ENCODE measurements around the gene HSPA1B. TPM values are rescaled to one million over a fixed set of nuclear protein-coding genes. Genes with fewer than 3 reads are reported as not detected.
"Not testable (repeated sequence)": the region's sequence is repeated elsewhere in the genome, so short reads cannot be mapped to it uniquely, and the experiment has no call there.

Gene HSPA1B
- total RNA-seq, 3 donors from 2014 or later = 172 to 254 (median 200) TPM

DNA sequence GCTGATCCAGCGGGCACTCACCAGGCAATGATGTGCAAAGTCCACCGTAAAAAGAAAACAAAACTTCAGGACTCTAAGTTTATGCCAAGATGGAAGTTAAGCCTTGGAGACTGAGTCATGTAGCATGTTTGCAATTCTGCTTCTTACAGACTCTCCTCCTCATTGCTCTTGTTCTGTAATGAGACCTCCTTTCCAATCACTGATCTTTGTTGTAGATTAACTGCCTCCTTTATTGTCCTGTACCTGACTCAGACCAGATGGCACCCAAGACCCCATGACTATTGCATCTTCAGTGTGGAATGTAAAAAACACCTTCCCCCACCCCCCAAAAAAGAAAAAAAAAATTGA, 23.9 kb downstream of the HSPA1B start:
- no peak overlapping the region for H3K4me3 ChIP-seq
- ATAC-seq (peak; percentile 19), DNase-seq (no peak)
- no peak for TF ChIP-seq CTCF (IDR thresholded peaks at IDR 0.05)
- intact Hi-C loops (cut with DNase I, micrococcal nuclease) = no loop called here
- no peaks in the 10 kb centered on the region for H3K4me1 ChIP-seq (ENCODE audit: low read depth)
- no peaks in the 10 kb centered on the region for H3K36me3 ChIP-seq (ENCODE audit: low read depth)
- no peaks in the 10 kb centered on the region for H3K9me3 ChIP-seq

DNA sequence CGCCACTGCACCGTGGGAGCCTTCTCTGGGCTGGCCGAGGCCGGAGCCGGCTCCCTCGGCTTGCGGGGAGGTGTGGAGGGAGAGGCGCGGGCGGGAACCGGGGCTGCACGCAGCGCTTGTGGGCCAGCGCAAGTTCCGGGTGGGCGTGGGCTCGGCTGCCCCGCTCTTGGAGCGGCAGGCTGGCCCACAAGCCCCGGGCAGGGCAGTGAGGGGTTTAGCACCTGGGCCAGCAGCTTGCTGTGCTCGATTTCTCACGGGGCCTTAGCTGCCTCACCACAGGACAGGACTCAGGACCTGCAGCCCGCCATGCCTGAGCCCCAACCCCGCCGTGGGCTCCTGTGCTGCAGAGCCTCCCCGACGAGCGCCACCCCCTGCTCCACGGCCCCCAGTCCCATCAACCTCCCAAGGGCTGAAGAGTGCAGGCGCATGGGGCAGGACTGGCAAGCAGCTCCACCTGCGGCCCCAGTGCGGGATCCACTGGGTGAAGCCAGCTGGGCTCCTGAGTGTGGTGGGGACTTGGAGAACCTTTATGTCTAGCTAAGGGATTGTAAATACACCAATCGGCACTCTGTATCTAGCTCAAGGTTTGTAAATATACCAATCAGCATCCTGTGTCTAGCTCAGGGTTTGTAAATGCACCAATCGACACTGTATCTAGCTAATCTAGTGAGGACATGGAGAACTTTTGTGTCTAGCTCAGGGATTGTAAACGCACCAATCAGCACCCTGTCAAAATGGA, 24.6 kb downstream of the HSPA1B start:
- ATAC-seq = not testable (repeated sequence)

GRCh38 chr6:31857774-31858173, 30.2 kb downstream of the HSPA1B start:
- H3K9me3 ChIP-seq; H3K4me3 ChIP-seq; ATAC-seq; H3K36me3 ChIP-seq (ENCODE audit: low read depth); DNase-seq; H3K4me1 ChIP-seq (ENCODE audit: low read depth); intact Hi-C loops (cut with DNase I, micrococcal nuclease): not testable (repeated sequence)

More for the DNA sequence above, 24.6 kb downstream of the HSPA1B start:
- H3K4me1 ChIP-seq (ENCODE audit: low read depth); DNase-seq; intact Hi-C loops (cut with DNase I, micrococcal nuclease); H3K36me3 ChIP-seq (ENCODE audit: low read depth); H3K9me3 ChIP-seq; H3K4me3 ChIP-seq: not testable (repeated sequence)

GRCh38 chr6:31858707-31859106, 31.2 kb downstream of the HSPA1B start:
- no peak overlapping the region for H3K4me3 ChIP-seq
- H3K36me3 ChIP-seq (ENCODE audit: low read depth) = no peaks in the 10 kb centered on the region
- intact Hi-C loops (cut with DNase I, micrococcal nuclease) = no loop called here
- ATAC-seq = no peak
- H3K4me1 ChIP-seq (ENCODE audit: low read depth) = peaks cover 4% of the 10 kb centered on the region
- no peak for TF ChIP-seq CTCF (IDR thresholded peaks at IDR 0.05)
- H3K9me3 ChIP-seq = no peaks in the 10 kb centered on the region
- no peak for DNase-seq

DNA sequence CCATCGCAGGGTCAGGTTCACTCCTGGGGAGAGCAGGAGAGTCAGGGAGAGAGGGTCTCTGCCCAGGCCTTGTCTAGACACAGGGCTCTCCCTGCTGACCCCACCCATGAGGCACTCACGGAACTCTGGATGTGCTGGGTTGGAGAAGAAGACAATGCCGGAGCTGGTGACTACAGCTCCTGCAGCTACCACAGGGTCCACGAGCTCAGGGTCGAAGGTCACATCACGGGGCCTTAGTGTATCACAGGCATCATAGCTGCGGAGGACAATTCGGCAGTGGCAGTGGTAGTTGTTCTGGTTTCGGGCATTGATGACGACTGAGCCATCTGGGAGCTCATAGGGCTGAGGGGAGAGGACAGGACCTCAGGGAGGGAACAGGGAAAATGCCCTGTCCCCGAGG, 32.4 kb downstream of the HSPA1B start:
- DNase-seq = no peak
- H3K4me3 ChIP-seq = no peak overlapping the region
- H3K4me1 ChIP-seq (ENCODE audit: low read depth) = peaks cover 4% of the 10 kb centered on the region
- TF ChIP-seq CTCF (IDR thresholded peaks at IDR 0.05) = no peak
- H3K36me3 ChIP-seq (ENCODE audit: low read depth) = no peaks in the 10 kb centered on the region
- H3K9me3 ChIP-seq = no peaks in the 10 kb centered on the region
- ATAC-seq = no peak
- intact Hi-C loops (cut with DNase I, micrococcal nuclease) = loop anchor here in 1 of 2 donors (10.0 kb wide), 1 partner anchor 175 kb away; the partner anchor contains the start of gene LY6G5C

DNA sequence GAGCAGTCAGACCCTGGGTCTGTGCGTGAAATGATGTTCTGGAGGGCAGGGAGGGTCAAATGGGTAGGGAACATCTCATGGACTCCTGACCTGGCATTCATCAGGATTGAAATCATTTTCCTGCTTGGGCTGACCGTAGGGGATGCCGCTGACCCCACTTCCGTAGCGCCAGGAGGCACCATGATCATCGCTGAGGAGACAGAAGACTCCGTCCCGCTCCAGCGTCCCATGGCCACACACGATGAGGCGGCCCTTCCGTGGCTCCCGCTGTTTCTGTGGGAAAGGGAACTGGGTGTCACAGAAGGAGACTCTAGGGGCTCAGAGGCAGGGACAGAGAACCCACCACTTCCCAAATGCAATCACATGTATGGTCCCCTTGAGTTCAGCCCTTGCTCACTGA, 32.8 kb downstream of the HSPA1B start:
- no peak for TF ChIP-seq CTCF (IDR thresholded peaks at IDR 0.05)
- no peak overlapping the region for H3K4me3 ChIP-seq
- DNase-seq = no peak
- intact Hi-C loops (cut with DNase I, micrococcal nuclease) = loop anchor here in 1 of 2 donors (10.0 kb wide), 1 partner anchor 176 kb away; the partner anchor contains the start of gene LY6G5C
- ATAC-seq = no peak
- H3K36me3 ChIP-seq (ENCODE audit: low read depth) = no peaks in the 10 kb centered on the region
- H3K4me1 ChIP-seq (ENCODE audit: low read depth) = peaks cover 4% of the 10 kb centered on the region
- H3K9me3 ChIP-seq = no peaks in the 10 kb centered on the region

Measured in mucosa of descending colon (tissue), 3 donors.